Parathyroid adenoma (tissue), 2 donors: ENCODE data around the gene MT1B.

Experiments
- H2AFZ ChIP-seq: fragments of 300-600 bp; sonication (generic); one replicate; pipeline ENCODE4 v1.7.0; 2017; ENCODE audit warnings: antibody characterized with exemption, mild to moderate bottlenecking
- H3K27ac ChIP-seq: fragments of 300-600 bp; sonication (generic); one replicate; pipeline ENCODE4 v1.7.0; 2017
- H3K27me3 ChIP-seq: fragments of 300-600 bp; sonication (generic); one replicate; pipeline ENCODE4 v1.7.0; 2017; ENCODE audit warnings: low read length; ENCODE audit not compliant: control insufficient read depth, insufficient read depth
- H3K36me3 ChIP-seq: fragments of 300-600 bp; sonication (generic); one replicate; pipeline ENCODE4 v1.7.0; 2017; ENCODE audit warnings: low read length; ENCODE audit not compliant: control insufficient read depth, insufficient read depth
- H3K4me1 ChIP-seq: fragments of 300-600 bp; sonication (generic); one replicate; pipeline ENCODE4 v1.7.0; 2017; ENCODE audit warnings: control low read depth
- H3K4me2 ChIP-seq: fragments of 300-600 bp; sonication (generic); one replicate; pipeline ENCODE4 v1.7.0; 2017; ENCODE audit warnings: low read length
- H3K4me3 ChIP-seq: fragments of 300-600 bp; sonication (generic); one replicate; pipeline ENCODE4 v1.7.0; 2017; ENCODE audit warnings: low read depth, low read length
- H3K79me2 ChIP-seq: fragments of 300-600 bp; sonication (generic); one replicate; pipeline ENCODE4 v1.7.0; 2017; ENCODE audit warnings: control low read depth
- H3K9ac ChIP-seq: fragments of 300-600 bp; sonication (generic); one replicate; pipeline ENCODE4 v1.7.0; 2017; ENCODE audit warnings: mild to moderate bottlenecking
- H3K9me3 ChIP-seq: fragments of 300-600 bp; sonication (generic); one replicate; pipeline ENCODE4 v1.7.0; 2017; ENCODE audit warnings: low read length; ENCODE audit not compliant: control insufficient read depth
- CTCF ChIP-seq: fragments of 300-600 bp; sonication (generic); IDR thresholded peaks from one replicate; pipeline ENCODE4 v1.7.0; 2017; ENCODE audit warnings: antibody characterized with exemption, mild to moderate bottlenecking
- donor health status: primary hyperparathyroidism.

MT1B gene

GRCh38 chr16:56608876-56609462 is 42.7 kb upstream of the MT1B start:
- TF ChIP-seq CTCF = no peak
- Histone ChIP-seq H3K27ac (peak overlapping the region; percentile 71), H3K79me2 (no peaks in the 10 kb centered on the region)

GRCh38 chr16:56609463-56609921 is 42.2 kb upstream of the MT1B start:
- H3K27ac ChIP-seq = peak overlapping the region; percentile 71
- H3K9me3 ChIP-seq = no peaks in the 10 kb centered on the region
- no peak overlapping the region for H3K9ac ChIP-seq
- peak overlapping the region; percentile 46 for H2AFZ ChIP-seq
- no peaks in the 10 kb centered on the region for H3K36me3 ChIP-seq
- H3K4me3 ChIP-seq = peak overlapping the region; percentile 60
- H3K4me1 ChIP-seq = peaks cover 15% of the 10 kb centered on the region
- H3K4me2 ChIP-seq = peak overlapping the region; percentile 84
- TF ChIP-seq CTCF = no peak
- no peaks in the 10 kb centered on the region for H3K27me3 ChIP-seq
- H3K79me2 ChIP-seq = no peaks in the 10 kb centered on the region

More at GRCh38 chr16:56608876-56609462, 42.7 kb upstream of the MT1B start:
- Histone ChIP-seq H2AFZ (peak overlapping the region; percentile 46), H3K4me2 (peak overlapping the region; percentile 84), H3K36me3 (no peaks in the 10 kb centered on the region), H3K9me3 (no peaks in the 10 kb centered on the region), H3K4me3 (peak overlapping the region; percentile 60), H3K27me3 (no peaks in the 10 kb centered on the region), H3K4me1 (peaks cover 15% of the 10 kb centered on the region), H3K9ac (no peak overlapping the region)

- Histone ChIP-seq H3K9ac (no peak overlapping the region), H3K36me3 (no peaks in the 10 kb centered on the region), H3K4me2 (peak overlapping the region; percentile 84), H2AFZ (peak overlapping the region; percentile 71), H3K79me2 (no peaks in the 10 kb centered on the region), H3K4me3 (peak overlapping the region; percentile 60), H3K4me1 (peaks cover 15% of the 10 kb centered on the region), H3K27me3 (no peaks in the 10 kb centered on the region), H3K9me3 (no peaks in the 10 kb centered on the region), H3K27ac (peak overlapping the region; percentile 71)
- TF ChIP-seq CTCF = no peak
Measured at GRCh38 chr16:56610017-56610608, 41.6 kb upstream of the MT1B start.

- Histone ChIP-seq H3K4me3 (peak overlapping the region; percentile 60), H2AFZ (peak overlapping the region; percentile 71)
Measured at GRCh38 chr16:56610609-56611111, 41.0 kb upstream of the MT1B start.

More at GRCh38 chr16:56610609-56611111, 41.0 kb upstream of the MT1B start:
- Histone ChIP-seq H3K27ac (peak overlapping the region; percentile 71), H3K4me2 (peak overlapping the region; percentile 84), H3K79me2 (no peaks in the 10 kb centered on the region), H3K27me3 (no peaks in the 10 kb centered on the region), H3K9ac (no peak overlapping the region), H3K36me3 (no peaks in the 10 kb centered on the region), H3K9me3 (no peaks in the 10 kb centered on the region), H3K4me1 (peaks cover 15% of the 10 kb centered on the region)
- no peak for TF ChIP-seq CTCF
